ENCODE data around the gene SERINC1. TPM values are rescaled to one million over a fixed set of nuclear protein-coding genes. Genes with fewer than 3 reads are reported as not detected.

SERINC1 gene
- total and polyA plus RNA-seq, 9 of the 15 experiments (the other 6 are each of a cell fraction or from before 2014, with no cell fraction given), result 28.8 to 64.6 (median 39.7) TPM

GRCh38 chr6:122400121-122400450, 71.5 kb downstream of the SERINC1 start:
- 0 out of 4 replicates have a peak, but pooled peaks of 1 of the 2 experiments have one; percentile 19 for TF ChIP-seq SIN3A (IDR thresholded peaks at IDR 0.05; ENCODE audit: borderline replicate concordance in 2 of 2, control insufficient read depth in 1 of 2, low read depth in 2 of 2, low read length in 2 of 2)
- no peak for TF ChIP-seq PHF21A (IDR thresholded peaks at IDR 0.05; ENCODE audit: borderline replicate concordance, low read depth)
- TF ChIP-seq NFE2 (IDR thresholded peaks at IDR 0.05; ENCODE audit: low read depth), result peak; percentile 47
- TF ChIP-seq RBBP5 (IDR thresholded peaks at IDR 0.05; ENCODE audit: borderline replicate concordance, insufficient read depth, low read length, poor library complexity, severe bottlenecking), result peak; percentile 14
- peak; percentile 57; the same call in 1 of the 2 replicates for TF ChIP-seq ZNF263 (CRISPR knock-in tag; IDR thresholded peaks at IDR 0.05; ENCODE audit: borderline replicate concordance)
- TF ChIP-seq STAT5B (CRISPR knock-in tag; IDR thresholded peaks at IDR 0.05), result no peak
- 0 out of 2 replicates have a peak, but pooled peaks have one; percentile 7 for TF ChIP-seq JUN (IDR thresholded peaks at IDR 0.05; ENCODE audit: borderline replicate concordance, low read depth, low read length)
- no peak for TF ChIP-seq JUN (CRISPR knock-in tag; IDR thresholded peaks at IDR 0.05; ENCODE audit: borderline replicate concordance)
- peak in 1 of 2 experiments; percentile 63 for TF ChIP-seq E2F6 (IDR thresholded peaks at IDR 0.05; ENCODE audit: borderline replicate concordance in 1 of 2, extremely low read depth in 1 of 2, insufficient read depth in 1 of 2, insufficient read length in 1 of 2, low read depth in 1 of 2, low read length in 1 of 2, poor library complexity in 1 of 2, severe bottlenecking in 1 of 2)
- CTCF ChIA-PET (ENCODE audit: low intra/inter-chr PET ratio), result no interaction called here

More at GRCh38 chr6:122400121-122400450, 71.5 kb downstream of the SERINC1 start:
- H3K27ac ChIP-seq (ENCODE audit: extremely low read depth, low read depth, low read length), result peak overlapping the region; percentile 90
- in situ Hi-C loops (cut with MboI), result no loop called here
- no TSS peak for BruUV-seq (replicated peaks)
- peaks cover 5% of the 10 kb centered on the region; the same call in 1 of the 2 replicates for H4K20me1 ChIP-seq (replicated peaks; ENCODE audit: control insufficient read depth, insufficient read depth, low read length)
- H3K4me1 ChIP-seq (replicated peaks in 1 of 2; ENCODE audit: control insufficient read depth in 2 of 2, insufficient read depth in 2 of 2, low read length in 2 of 2), result peaks cover 10 to 11% of the 10 kb centered on the region in 2 experiments; a peak in 3 of 5 replicates
- H2AFZ ChIP-seq (ENCODE audit: low read depth, low read length), result peak overlapping the region; percentile 85
- H3K9me3 ChIP-seq (replicated peaks; ENCODE audit: control insufficient read depth, insufficient read depth, low read depth, low read length), result no peaks in the 10 kb centered on the region
- peak overlapping the region; percentile 89 for H3K4me3 ChIP-seq
- WGBS (ENCODE audit: insufficient coverage, low coverage, missing lambda C conversion rate), result under 1% methylated on average over 11 of the region's 20 CpGs
- POLR2A ChIA-PET, result interaction anchor here (1.0 kb wide), 1 partner anchor 130 kb away, joined by 4 read pairs; no protein-coding TSS in a partner anchor
- ATAC-seq (peak; percentile 64), FAIRE-seq (no peak), DNase-seq (ENCODE audit: extremely low read depth in 1 of 4, low spot score in 3 of 4) (peak in 1 of 4 experiments; percentile 46)
- H3K27me3 ChIP-seq (ENCODE audit: control insufficient read depth in 2 of 2, insufficient read depth in 2 of 2, low read length in 2 of 2), result no peaks in the 10 kb centered on the region
- H3K9ac ChIP-seq (ENCODE audit: insufficient read depth in 1 of 2, low read depth in 2 of 2, low read length in 2 of 2), result peak overlapping the region; percentile 94 to 98
- H3K9me1 ChIP-seq (ENCODE audit: control insufficient read depth, insufficient read depth, low read length), result no peaks in the 10 kb centered on the region
- H3K36me3 ChIP-seq (ENCODE audit: control insufficient read depth, insufficient read depth, low read length), result peaks cover 9% of the 10 kb centered on the region; the same call in 1 of the 3 replicates
- peak overlapping the region; percentile 91 for H3K4me2 ChIP-seq (ENCODE audit: insufficient read depth, low read length)
- intact Hi-C loops (cut with micrococcal nuclease), result loop anchor here (5.0 kb wide), 1 partner anchor 312 kb away; no protein-coding TSS in a partner anchor
- peaks cover 56% of the 10 kb centered on the region for H3K79me2 ChIP-seq (ENCODE audit: control insufficient read depth, insufficient read depth, low read length)
